ENCODE data around the gene YWHAQ.

Gene YWHAQ

DNA sequence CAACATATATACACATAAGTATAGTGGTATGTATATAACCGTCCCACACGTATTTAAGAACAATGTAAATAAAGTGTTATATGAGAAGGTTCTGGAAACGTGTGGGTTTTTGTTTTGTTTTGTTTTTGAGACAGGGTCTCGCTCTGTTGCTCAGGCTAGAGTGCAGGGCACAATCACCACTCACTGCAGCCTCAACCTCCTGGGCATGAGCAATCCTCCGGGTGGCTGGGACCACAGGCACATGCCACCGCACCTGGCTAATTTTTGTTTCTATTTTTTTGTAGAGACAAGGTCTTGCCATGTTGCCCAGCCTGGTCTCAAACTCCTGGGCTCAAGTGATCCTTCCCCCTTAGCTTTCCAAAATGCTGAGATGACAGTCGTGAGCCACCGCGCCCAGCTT is 81.4 kb downstream of the YWHAQ start:
- Histone ChIP-seq H3K4me2 (ENCODE audit: low read length) (no peak overlapping the region), H3K9ac (ENCODE audit: low read length) (no peak overlapping the region), H3K4me3 (ENCODE audit: low read length) (no peak overlapping the region), H4K8ac (ENCODE audit: low read depth, low read length) (no peak overlapping the region), H3K79me2 (ENCODE audit: control insufficient read depth, insufficient read depth, low read length) (peaks cover 45% of the 10 kb centered on the region), H2AK5ac (ENCODE audit: low read length) (no peak overlapping the region), H2BK5ac (ENCODE audit: low read length) (no peak overlapping the region), H3K79me1 (ENCODE audit: low read length) (peaks cover 9% of the 10 kb centered on the region), H3K56ac (ENCODE audit: low read length) (no peak overlapping the region), H3K18ac (ENCODE audit: low read length) (no peak overlapping the region), H2BK15ac (replicated peaks; ENCODE audit: low read depth) (no peak overlapping the region), H2BK120ac (ENCODE audit: low read depth, low read length) (no peak overlapping the region), H3K27me3 (ENCODE audit: insufficient read depth, low read length, poor library complexity) (no peaks in the 10 kb centered on the region), H3K4me1 (ENCODE audit: control insufficient read depth, low read depth, low read length) (no peaks in the 10 kb centered on the region), H3K36me3 (ENCODE audit: control insufficient read depth, insufficient read depth, low read length) (no peaks in the 10 kb centered on the region), H4K5ac (ENCODE audit: low read length) (no peak overlapping the region), H3K27ac (ENCODE audit: low read depth, low read length) (no peak overlapping the region), H3K4ac (ENCODE audit: low read depth, low read length) (no peak overlapping the region), H3K23ac (ENCODE audit: low read length) (no peak overlapping the region)
- no peak for DNase-seq
- no CpG with 5 or more reads among the region's 9 CpGs for WGBS (ENCODE audit: extremely low coverage, insufficient coverage, low lambda C conversion rate)

DNA sequence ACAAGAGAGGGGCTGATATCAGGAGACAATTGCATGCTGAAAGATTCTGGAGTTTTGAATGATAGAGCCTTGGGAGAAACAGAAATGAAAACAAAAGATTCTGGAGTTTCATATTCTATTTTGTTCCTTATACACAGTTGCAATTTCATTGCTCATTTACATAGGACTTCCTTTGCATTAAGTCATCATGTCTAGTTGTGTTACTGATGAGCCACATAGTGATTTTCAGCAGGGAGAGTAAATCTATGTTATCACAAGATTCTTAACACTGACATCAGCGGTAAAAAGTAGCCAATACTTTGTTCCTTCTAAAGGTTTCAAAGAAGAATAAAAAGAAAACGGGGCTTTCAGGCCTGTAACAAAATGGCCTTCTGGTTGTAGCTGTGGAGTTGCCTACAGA is 82.3 kb downstream of the YWHAQ start:
- no peak overlapping the region for H4K5ac ChIP-seq (ENCODE audit: low read length)
- no peak overlapping the region for H3K56ac ChIP-seq (ENCODE audit: low read length)
- H3K9ac ChIP-seq (ENCODE audit: low read length): no peak overlapping the region
- no peak overlapping the region for H2BK15ac ChIP-seq (replicated peaks; ENCODE audit: low read depth)
- H2AK5ac ChIP-seq (ENCODE audit: low read length): no peak overlapping the region
- peaks cover 12% of the 10 kb centered on the region for H3K79me1 ChIP-seq (ENCODE audit: low read length)
- H3K79me2 ChIP-seq (ENCODE audit: control insufficient read depth, insufficient read depth, low read length): peaks cover 40% of the 10 kb centered on the region
- H3K18ac ChIP-seq (ENCODE audit: low read length): no peak overlapping the region
- no peak overlapping the region for H2BK120ac ChIP-seq (ENCODE audit: low read depth, low read length)
- no peak overlapping the region for H3K4me3 ChIP-seq (ENCODE audit: low read length)
- no peaks in the 10 kb centered on the region for H3K4me1 ChIP-seq (ENCODE audit: control insufficient read depth, low read depth, low read length)
- no peak overlapping the region for H4K8ac ChIP-seq (ENCODE audit: low read depth, low read length)
- no peak overlapping the region for H2BK5ac ChIP-seq (ENCODE audit: low read length)
- H3K27me3 ChIP-seq (ENCODE audit: insufficient read depth, low read length, poor library complexity): no peaks in the 10 kb centered on the region
- H3K23ac ChIP-seq (ENCODE audit: low read length): no peak overlapping the region
- no peak for DNase-seq
- no peak overlapping the region for H3K27ac ChIP-seq (ENCODE audit: low read depth, low read length)
- no peaks in the 10 kb centered on the region for H3K36me3 ChIP-seq (ENCODE audit: control insufficient read depth, insufficient read depth, low read length)
- no peak overlapping the region for H3K4ac ChIP-seq (ENCODE audit: low read depth, low read length)
- no peak overlapping the region for H3K4me2 ChIP-seq (ENCODE audit: low read length)
- WGBS (ENCODE audit: extremely low coverage, insufficient coverage, low lambda C conversion rate): no CpG with 5 or more reads among the region's 2 CpGs

DNA sequence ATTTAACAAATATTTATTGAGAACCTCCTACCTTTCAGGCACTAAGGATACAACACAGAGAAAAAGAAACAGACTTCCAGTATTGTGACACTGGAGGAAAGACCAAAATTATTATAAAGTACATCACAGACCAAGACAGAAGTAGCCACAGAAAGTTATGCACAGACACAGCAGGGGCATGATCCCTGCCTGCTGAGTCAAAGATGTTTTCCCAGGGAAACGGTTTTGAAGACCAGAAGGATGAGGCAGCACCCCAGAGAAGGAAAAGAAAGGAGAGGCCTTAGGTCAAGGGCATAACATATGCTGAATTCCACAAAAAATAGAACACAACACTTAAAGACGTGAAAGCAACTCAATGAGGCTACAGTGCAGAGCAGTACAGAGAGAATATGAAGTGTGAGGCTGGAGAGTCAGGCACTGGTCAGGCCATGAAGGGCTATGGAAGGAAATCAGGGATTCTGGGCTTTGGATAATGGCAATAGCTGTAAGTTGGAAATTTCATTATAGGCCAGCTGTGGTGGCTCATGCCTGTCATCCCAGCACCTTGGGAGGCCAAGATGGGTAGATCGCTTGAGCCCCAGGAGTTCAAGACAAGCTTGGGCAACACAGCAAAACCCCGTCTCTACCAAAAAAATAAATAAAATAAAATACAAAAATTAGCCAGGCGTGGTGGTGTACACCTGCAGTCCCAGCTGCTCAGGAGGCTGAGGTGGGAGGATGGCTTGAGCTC is 83.4 kb downstream of the YWHAQ start:
- no peak overlapping the region for H3K4me2 ChIP-seq (ENCODE audit: low read length)
- H3K18ac ChIP-seq (ENCODE audit: low read length): no peak overlapping the region
- no peak overlapping the region for H2AK5ac ChIP-seq (ENCODE audit: low read length)
- H3K4ac ChIP-seq (ENCODE audit: low read depth, low read length): no peak overlapping the region
- H2BK5ac ChIP-seq (ENCODE audit: low read length): no peak overlapping the region
- H3K27me3 ChIP-seq (ENCODE audit: insufficient read depth, low read length, poor library complexity): no peaks in the 10 kb centered on the region
- no CpG with 5 or more reads among the region's 5 CpGs for WGBS (ENCODE audit: extremely low coverage, insufficient coverage, low lambda C conversion rate)
- H2BK120ac ChIP-seq (ENCODE audit: low read depth, low read length): no peak overlapping the region
- H4K8ac ChIP-seq (ENCODE audit: low read depth, low read length): no peak overlapping the region
- H4K5ac ChIP-seq (ENCODE audit: low read length): no peak overlapping the region
- no peak overlapping the region for H2BK15ac ChIP-seq (replicated peaks; ENCODE audit: low read depth)
- H3K27ac ChIP-seq (ENCODE audit: low read depth, low read length): no peak overlapping the region
- peaks cover 13% of the 10 kb centered on the region for H3K79me1 ChIP-seq (ENCODE audit: low read length)
- peak; percentile 40 for DNase-seq
- no peak overlapping the region for H3K56ac ChIP-seq (ENCODE audit: low read length)
- no peaks in the 10 kb centered on the region for H3K4me1 ChIP-seq (ENCODE audit: control insufficient read depth, low read depth, low read length)
- no peak overlapping the region for H3K23ac ChIP-seq (ENCODE audit: low read length)
- H3K36me3 ChIP-seq (ENCODE audit: control insufficient read depth, insufficient read depth, low read length): no peaks in the 10 kb centered on the region
- no peak overlapping the region for H3K9ac ChIP-seq (ENCODE audit: low read length)
- no peak overlapping the region for H3K4me3 ChIP-seq (ENCODE audit: low read length)
- peaks cover 36% of the 10 kb centered on the region for H3K79me2 ChIP-seq (ENCODE audit: control insufficient read depth, insufficient read depth, low read length)

DNA sequence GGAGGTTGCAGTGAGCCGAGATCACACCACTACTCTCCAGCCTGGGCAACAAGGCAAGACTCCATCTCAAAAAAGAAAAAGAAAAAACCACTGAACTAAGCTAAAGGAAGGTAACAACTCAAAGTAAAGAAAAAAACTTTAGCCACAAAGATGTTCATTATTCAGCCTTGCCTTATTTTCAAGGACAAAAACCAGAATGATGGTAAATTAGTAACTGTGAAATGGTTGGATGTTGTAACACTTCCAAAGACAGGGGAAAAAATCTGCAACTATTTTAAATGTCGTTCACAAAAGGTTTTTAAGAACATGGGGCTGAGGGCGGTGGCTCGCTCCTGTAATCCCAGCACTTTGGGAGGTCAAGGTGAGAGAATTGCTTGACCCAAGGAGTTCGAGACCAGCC is 85.3 kb downstream of the YWHAQ start:
- no peak overlapping the region for H3K4me3 ChIP-seq (ENCODE audit: low read length)
- no peak overlapping the region for H4K5ac ChIP-seq (ENCODE audit: low read length)
- H3K4me2 ChIP-seq (ENCODE audit: low read length): no peak overlapping the region
- H2AK5ac ChIP-seq (ENCODE audit: low read length): no peak overlapping the region
- no peak overlapping the region for H2BK5ac ChIP-seq (ENCODE audit: low read length)
- no peak overlapping the region for H3K23ac ChIP-seq (ENCODE audit: low read length)
- H3K18ac ChIP-seq (ENCODE audit: low read length): no peak overlapping the region
- no peaks in the 10 kb centered on the region for H3K36me3 ChIP-seq (ENCODE audit: control insufficient read depth, insufficient read depth, low read length)
- no peak overlapping the region for H3K4ac ChIP-seq (ENCODE audit: low read depth, low read length)
- no peak for DNase-seq
- no peak overlapping the region for H2BK120ac ChIP-seq (ENCODE audit: low read depth, low read length)
- no peak overlapping the region for H2BK15ac ChIP-seq (replicated peaks; ENCODE audit: low read depth)
- H4K8ac ChIP-seq (ENCODE audit: low read depth, low read length): no peak overlapping the region
- no peak overlapping the region for H3K56ac ChIP-seq (ENCODE audit: low read length)
- no CpG with 5 or more reads among the region's 5 CpGs for WGBS (ENCODE audit: extremely low coverage, insufficient coverage, low lambda C conversion rate)
- H3K27me3 ChIP-seq (ENCODE audit: insufficient read depth, low read length, poor library complexity): no peaks in the 10 kb centered on the region
- H3K4me1 ChIP-seq (ENCODE audit: control insufficient read depth, low read depth, low read length): no peaks in the 10 kb centered on the region
- peaks cover 13% of the 10 kb centered on the region for H3K79me1 ChIP-seq (ENCODE audit: low read length)
- H3K9ac ChIP-seq (ENCODE audit: low read length): no peak overlapping the region
- no peak overlapping the region for H3K27ac ChIP-seq (ENCODE audit: low read depth, low read length)
- H3K79me2 ChIP-seq (ENCODE audit: control insufficient read depth, insufficient read depth, low read length): peaks cover 24% of the 10 kb centered on the region

DNA sequence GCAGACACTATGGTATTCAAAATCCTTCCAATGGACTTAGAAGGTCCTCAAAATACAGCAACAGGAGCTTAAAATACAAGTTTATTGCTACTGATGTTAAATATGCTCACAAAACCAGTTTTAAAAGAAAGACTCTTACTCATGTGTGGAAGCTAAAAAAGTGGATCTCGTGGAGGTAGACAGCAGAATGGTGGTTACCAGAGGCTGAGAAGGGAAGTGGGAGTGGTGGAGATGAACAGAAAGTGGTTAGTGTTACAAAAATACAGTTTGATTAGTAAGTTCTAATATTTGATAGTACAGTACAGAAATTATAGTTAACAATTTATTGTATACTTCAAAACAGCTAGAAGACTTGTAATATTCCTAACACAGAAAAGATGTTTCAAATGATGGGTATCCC is 87.2 kb downstream of the YWHAQ start:
- DNase-seq: no peak
- Histone ChIP-seq H3K4me2 (ENCODE audit: low read length) (no peak overlapping the region), H2BK5ac (ENCODE audit: low read length) (no peak overlapping the region), H2AK5ac (ENCODE audit: low read length) (no peak overlapping the region), H3K4me1 (ENCODE audit: control insufficient read depth, low read depth, low read length) (no peaks in the 10 kb centered on the region), H3K27me3 (ENCODE audit: insufficient read depth, low read length, poor library complexity) (no peaks in the 10 kb centered on the region), H3K9ac (ENCODE audit: low read length) (no peak overlapping the region), H4K8ac (ENCODE audit: low read depth, low read length) (no peak overlapping the region), H2BK120ac (ENCODE audit: low read depth, low read length) (no peak overlapping the region), H2BK15ac (replicated peaks; ENCODE audit: low read depth) (no peak overlapping the region), H3K23ac (ENCODE audit: low read length) (no peak overlapping the region), H4K5ac (ENCODE audit: low read length) (no peak overlapping the region), H3K18ac (ENCODE audit: low read length) (no peak overlapping the region), H3K56ac (ENCODE audit: low read length) (no peak overlapping the region), H3K79me2 (ENCODE audit: control insufficient read depth, insufficient read depth, low read length) (peaks cover 14% of the 10 kb centered on the region), H3K4ac (ENCODE audit: low read depth, low read length) (no peak overlapping the region), H3K27ac (ENCODE audit: low read depth, low read length) (no peak overlapping the region), H3K36me3 (ENCODE audit: control insufficient read depth, insufficient read depth, low read length) (no peaks in the 10 kb centered on the region), H3K4me3 (ENCODE audit: low read length) (no peak overlapping the region), H3K79me1 (ENCODE audit: low read length) (peaks cover 8% of the 10 kb centered on the region)
- no CpG with 5 or more reads among the region's 1 CpG for WGBS (ENCODE audit: extremely low coverage, insufficient coverage, low lambda C conversion rate)

DNA sequence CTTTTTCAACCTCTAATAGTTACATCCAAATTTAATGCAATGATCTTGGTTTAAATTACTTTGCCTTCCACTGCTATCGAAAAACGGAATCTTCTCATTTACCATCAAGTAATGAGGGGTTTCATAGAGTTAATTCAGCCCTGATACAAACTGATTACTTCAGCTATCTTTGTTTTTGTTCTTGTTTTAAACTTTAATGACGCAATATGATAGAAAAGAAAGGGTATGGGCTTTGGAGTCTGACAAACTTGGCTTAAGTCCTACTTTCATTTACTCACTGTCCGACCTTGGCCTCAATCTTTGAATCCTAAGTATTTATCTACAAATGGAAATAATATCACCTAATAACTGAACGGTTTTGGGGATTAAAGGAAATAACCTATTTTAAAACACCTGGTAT is 91.3 kb downstream of the YWHAQ start:
- H3K4me2 ChIP-seq (ENCODE audit: low read length): no peak overlapping the region
- no peaks in the 10 kb centered on the region for H3K4me1 ChIP-seq (ENCODE audit: control insufficient read depth, low read depth, low read length)
- H3K79me1 ChIP-seq (ENCODE audit: low read length): peaks cover 6% of the 10 kb centered on the region
- no peak for DNase-seq
- no peak overlapping the region for H2BK120ac ChIP-seq (ENCODE audit: low read depth, low read length)
- H4K5ac ChIP-seq (ENCODE audit: low read length): no peak overlapping the region
- no peak overlapping the region for H3K4me3 ChIP-seq (ENCODE audit: low read length)
- no peak overlapping the region for H3K23ac ChIP-seq (ENCODE audit: low read length)
- H3K9ac ChIP-seq (ENCODE audit: low read length): no peak overlapping the region
- no peak overlapping the region for H2AK5ac ChIP-seq (ENCODE audit: low read length)
- no peak overlapping the region for H3K4ac ChIP-seq (ENCODE audit: low read depth, low read length)
- H3K36me3 ChIP-seq (ENCODE audit: control insufficient read depth, insufficient read depth, low read length): no peaks in the 10 kb centered on the region
- H3K18ac ChIP-seq (ENCODE audit: low read length): no peak overlapping the region
- H3K79me2 ChIP-seq (ENCODE audit: control insufficient read depth, insufficient read depth, low read length): peaks cover 4% of the 10 kb centered on the region
- H3K27me3 ChIP-seq (ENCODE audit: insufficient read depth, low read length, poor library complexity): no peaks in the 10 kb centered on the region
- no peak overlapping the region for H2BK5ac ChIP-seq (ENCODE audit: low read length)
- H3K27ac ChIP-seq (ENCODE audit: low read depth, low read length): no peak overlapping the region
- H4K8ac ChIP-seq (ENCODE audit: low read depth, low read length): no peak overlapping the region
- no peak overlapping the region for H3K56ac ChIP-seq (ENCODE audit: low read length)
- no CpG with 5 or more reads among the region's 5 CpGs for WGBS (ENCODE audit: extremely low coverage, insufficient coverage, low lambda C conversion rate)
- H2BK15ac ChIP-seq (replicated peaks; ENCODE audit: low read depth): no peak overlapping the region

All from mesendoderm (in vitro differentiated cells).